Neural cell (in vitro differentiated cells): ENCODE data around the gene AVEN. TPM values are rescaled to one million over a fixed set of nuclear protein-coding genes. Genes with fewer than 3 reads are reported as not detected.

ENCODE experiments used
- H2AFZ ChIP-seq: fragments of 200-600, 300-800 bp; sonication (generic), shearing (Covaris generic); 2 replicates; pipeline ENCODE4 v1.6.0; 2014; ENCODE audit warnings: low read depth, mild to moderate bottlenecking, antibody characterized with exemption, low read length, moderate library complexity
- H3F3A ChIP-seq: fragments of 200-600 bp; shearing (Covaris generic); 2 replicates; pipeline ENCODE4 v1.6.1; 2016; ENCODE audit warnings: mild to moderate bottlenecking, moderate library complexity, mixed read lengths, antibody characterized with exemption, low read length; ENCODE audit not compliant: insufficient read depth, poor library complexity, severe bottlenecking
- H3K27ac ChIP-seq: fragments of 200-600, 300-800 bp; sonication (generic), shearing (Covaris generic); 2 replicates; pipeline ENCODE4 v1.5.1; 2014; ENCODE audit warnings: mild to moderate bottlenecking, low read length, moderate library complexity
- H3K27me3 ChIP-seq: fragments of 300-800, 200-600 bp; sonication (generic), shearing (Covaris generic); 2 replicates; pipeline ENCODE4 v1.6.0; 2014; ENCODE audit warnings: mild to moderate bottlenecking, low read depth, low read length, moderate library complexity; ENCODE audit not compliant: insufficient read depth
- H3K36me3 ChIP-seq: fragments of 300-800, 200-600 bp; sonication (generic), shearing (Covaris generic); 2 replicates; pipeline ENCODE4 v1.5.1; 2014; ENCODE audit warnings: mild to moderate bottlenecking, antibody characterized with exemption, low read length, moderate library complexity; ENCODE audit not compliant: insufficient read depth
- H3K4me2 ChIP-seq: fragments of 300-800, 200-600 bp; sonication (generic), shearing (Covaris generic); 2 replicates; pipeline ENCODE4 v1.6.0; 2014; ENCODE audit warnings: mild to moderate bottlenecking, low read length
- H3K4me3 ChIP-seq: fragments of 300-800, 200-600 bp; sonication (generic), shearing (Covaris generic); 2 replicates; pipeline ENCODE4 v1.5.1; 2014; ENCODE audit warnings: mild to moderate bottlenecking, low read length, moderate library complexity
- H3K79me2 ChIP-seq: fragments of 200-600 bp; shearing (Covaris generic); replicated peaks from 2 replicates; pipeline ENCODE4 v1.6.0; 2014; ENCODE audit warnings: mild to moderate bottlenecking, low read length, moderate library complexity; ENCODE audit not compliant: insufficient read depth
- H3K9ac ChIP-seq: fragments of 300-800, 200-600 bp; sonication (generic), shearing (Covaris generic); 2 replicates; pipeline ENCODE4 v1.6.1; 2016; ENCODE audit warnings: mild to moderate bottlenecking, low read length, mixed read lengths
- H3K9me2 ChIP-seq: fragments of 200-600 bp; shearing (Covaris generic); 2 replicates; pipeline ENCODE4 v1.6.1; 2016; ENCODE audit warnings: mild to moderate bottlenecking, low read length, mixed read lengths; ENCODE audit not compliant: insufficient read depth
- H3K9me3 ChIP-seq: fragments of 200-600, 300-800 bp; sonication (generic), shearing (Covaris generic); 2 replicates; pipeline ENCODE4 v1.6.1; 2016; ENCODE audit warnings: mild to moderate bottlenecking, mixed run types, low read length, moderate library complexity, mixed read lengths
- H4K20me1 ChIP-seq: fragments of 200-600 bp; shearing (Covaris generic); 2 replicates; pipeline ENCODE4 v1.6.1; 2016; ENCODE audit warnings: mild to moderate bottlenecking, mixed run types; ENCODE audit not compliant: insufficient read depth
- CTCF ChIP-seq: fragments of 450-650 bp; IDR thresholded peaks from 2 replicates; pipeline ENCODE4 v1.5.1; 2014; ENCODE audit warnings: antibody characterized with exemption, mild to moderate bottlenecking, moderate library complexity; ENCODE audit not compliant: poor library complexity, severe bottlenecking
- EP300 ChIP-seq: fragments of 450-650 bp; conservative IDR thresholded peaks from 2 replicates; pipeline ENCODE4 v1.6.1; 2014; ENCODE audit warnings: antibody characterized with exemption, mild to moderate bottlenecking, moderate library complexity; ENCODE audit not compliant: poor library complexity, severe bottlenecking
- EZH2 ChIP-seq: fragments of 200-600, 300-800 bp; shearing (Covaris generic), sonication (generic); IDR thresholded peaks from 2 replicates; pipeline ENCODE4 v1.6.1; 2014; ENCODE audit warnings: antibody characterized with exemption, low read length, borderline replicate concordance, mild to moderate bottlenecking; ENCODE audit not compliant: insufficient read depth, poor library complexity, severe bottlenecking
- MXI1 ChIP-seq: fragments of 450-650 bp; conservative IDR thresholded peaks from 2 replicates; pipeline ENCODE4 v1.6.1; 2014; ENCODE audit warnings: antibody characterized with exemption, mild to moderate bottlenecking; ENCODE audit not compliant: poor library complexity, severe bottlenecking
- POLR2AphosphoS5 ChIP-seq: IDR thresholded peaks from 2 replicates; pipeline ENCODE4 v1.6.1; 2012
- RAD21 ChIP-seq: fragments of 450-650 bp; conservative IDR thresholded peaks from 2 replicates; pipeline ENCODE4 v1.6.1; 2014; ENCODE audit warnings: antibody characterized with exemption, mild to moderate bottlenecking, moderate library complexity
- SMC3 ChIP-seq: fragments of 450-650 bp; conservative IDR thresholded peaks from 2 replicates; pipeline ENCODE4 v1.6.1; 2014; ENCODE audit warnings: antibody characterized with exemption, mild to moderate bottlenecking, moderate library complexity; ENCODE audit not compliant: poor library complexity
- TAF1 ChIP-seq: IDR thresholded peaks from 2 replicates; pipeline ENCODE4 v1.6.1; 2012; ENCODE audit warnings: low read depth
- polyA plus RNA-seq: library from polyadenylated mRNA; depleted of rRNA; stranded (reverse); fragments of >200 nt; gene quantifications from 2 replicates; pipeline ENCODE4 v1.2.3, GENCODE V29; 2014
- TF ChIP-seq, protein P1 (sequence below): IDR thresholded peaks from 2 replicates; pipeline ENCODE4 v1.6.1; 2012; ENCODE audit warnings: borderline replicate concordance

The AVEN gene
- polyA plus RNA-seq, 1 donor from 2014 or later = 14.1 TPM

DNA sequence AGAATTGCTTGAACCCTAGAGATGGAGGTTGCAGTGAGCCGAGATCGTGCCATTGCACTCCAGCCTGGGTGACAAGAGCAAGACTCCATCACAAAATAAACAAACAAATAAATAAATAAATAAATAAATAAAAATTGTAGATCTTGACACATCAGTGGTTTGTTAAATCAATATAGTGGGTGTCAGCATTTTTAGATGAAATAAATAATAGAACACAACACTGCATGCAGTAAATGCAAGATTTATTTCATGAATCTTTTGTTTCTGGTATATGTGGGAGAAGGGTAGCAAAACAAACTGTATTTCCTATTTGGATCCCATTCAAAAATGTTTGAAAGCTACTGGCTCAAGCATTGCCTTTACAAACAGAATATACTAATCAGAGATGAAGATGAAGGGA is 106.3 kb downstream of the AVEN start:
- H3K79me2 ChIP-seq = no peaks in the 10 kb centered on the region
- no peak overlapping the region for H3K4me3 ChIP-seq
- no peak for TF ChIP-seq POLR2AphosphoS5
- TF ChIP-seq TAF1 = no peak
- TF ChIP-seq, protein P1, sequence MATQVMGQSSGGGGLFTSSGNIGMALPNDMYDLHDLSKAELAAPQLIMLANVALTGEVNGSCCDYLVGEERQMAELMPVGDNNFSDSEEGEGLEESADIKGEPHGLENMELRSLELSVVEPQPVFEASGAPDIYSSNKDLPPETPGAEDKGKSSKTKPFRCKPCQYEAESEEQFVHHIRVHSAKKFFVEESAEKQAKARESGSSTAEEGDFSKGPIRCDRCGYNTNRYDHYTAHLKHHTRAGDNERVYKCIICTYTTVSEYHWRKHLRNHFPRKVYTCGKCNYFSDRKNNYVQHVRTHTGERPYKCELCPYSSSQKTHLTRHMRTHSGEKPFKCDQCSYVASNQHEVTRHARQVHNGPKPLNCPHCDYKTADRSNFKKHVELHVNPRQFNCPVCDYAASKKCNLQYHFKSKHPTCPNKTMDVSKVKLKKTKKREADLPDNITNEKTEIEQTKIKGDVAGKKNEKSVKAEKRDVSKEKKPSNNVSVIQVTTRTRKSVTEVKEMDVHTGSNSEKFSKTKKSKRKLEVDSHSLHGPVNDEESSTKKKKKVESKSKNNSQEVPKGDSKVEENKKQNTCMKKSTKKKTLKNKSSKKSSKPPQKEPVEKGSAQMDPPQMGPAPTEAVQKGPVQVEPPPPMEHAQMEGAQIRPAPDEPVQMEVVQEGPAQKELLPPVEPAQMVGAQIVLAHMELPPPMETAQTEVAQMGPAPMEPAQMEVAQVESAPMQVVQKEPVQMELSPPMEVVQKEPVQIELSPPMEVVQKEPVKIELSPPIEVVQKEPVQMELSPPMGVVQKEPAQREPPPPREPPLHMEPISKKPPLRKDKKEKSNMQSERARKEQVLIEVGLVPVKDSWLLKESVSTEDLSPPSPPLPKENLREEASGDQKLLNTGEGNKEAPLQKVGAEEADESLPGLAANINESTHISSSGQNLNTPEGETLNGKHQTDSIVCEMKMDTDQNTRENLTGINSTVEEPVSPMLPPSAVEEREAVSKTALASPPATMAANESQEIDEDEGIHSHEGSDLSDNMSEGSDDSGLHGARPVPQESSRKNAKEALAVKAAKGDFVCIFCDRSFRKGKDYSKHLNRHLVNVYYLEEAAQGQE = no peak
- TF ChIP-seq EP300 = no peak
- no peak for TF ChIP-seq RAD21
- no peak for TF ChIP-seq EZH2
- TF ChIP-seq MXI1 = no peak
- TF ChIP-seq CTCF = no peak
- TF ChIP-seq SMC3 = no peak
- no peaks in the 10 kb centered on the region for H3K27me3 ChIP-seq
- H3F3A ChIP-seq = no peaks in the 10 kb centered on the region
- no peak overlapping the region for H3K9ac ChIP-seq
- no peak overlapping the region for H3K4me2 ChIP-seq
- no peaks in the 10 kb centered on the region for H3K9me2 ChIP-seq
- H3K9me3 ChIP-seq = no peaks in the 10 kb centered on the region
- no peaks in the 10 kb centered on the region for H3K36me3 ChIP-seq
- no peaks in the 10 kb centered on the region for H4K20me1 ChIP-seq
- H2AFZ ChIP-seq = no peak overlapping the region
- H3K27ac ChIP-seq = no peak overlapping the region

DNA sequence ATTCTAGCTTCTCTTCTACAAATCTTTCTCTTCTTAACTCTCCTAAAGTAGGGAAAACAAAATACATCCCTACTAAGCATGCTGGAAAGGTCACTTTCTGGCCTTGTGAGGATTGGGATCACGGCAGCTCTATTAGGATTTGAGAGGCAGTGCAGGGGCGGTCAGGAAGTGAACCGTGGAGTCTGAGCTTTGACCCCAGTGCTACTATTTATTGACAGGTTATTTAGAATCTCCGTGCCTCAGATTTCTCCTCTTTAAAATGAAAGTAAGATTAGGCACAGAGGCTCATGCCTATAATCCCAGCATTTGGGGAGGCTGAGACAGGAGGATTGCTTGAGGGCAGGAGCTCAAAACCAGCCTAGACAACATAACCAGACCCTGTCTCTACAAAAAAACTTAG is 112.7 kb downstream of the AVEN start:
- Histone ChIP-seq H3K27ac (no peak overlapping the region), H3K4me2 (no peak overlapping the region), H3K9ac (no peak overlapping the region), H3K79me2 (no peaks in the 10 kb centered on the region), H3K36me3 (no peaks in the 10 kb centered on the region), H2AFZ (no peak overlapping the region), H3K9me3 (no peaks in the 10 kb centered on the region), H3K4me3 (no peak overlapping the region), H4K20me1 (no peaks in the 10 kb centered on the region), H3K27me3 (no peaks in the 10 kb centered on the region), H3K9me2 (no peaks in the 10 kb centered on the region), H3F3A (no peaks in the 10 kb centered on the region)
- TF ChIP-seq EZH2 = no peak
- no peak for TF ChIP-seq TAF1

DNA sequence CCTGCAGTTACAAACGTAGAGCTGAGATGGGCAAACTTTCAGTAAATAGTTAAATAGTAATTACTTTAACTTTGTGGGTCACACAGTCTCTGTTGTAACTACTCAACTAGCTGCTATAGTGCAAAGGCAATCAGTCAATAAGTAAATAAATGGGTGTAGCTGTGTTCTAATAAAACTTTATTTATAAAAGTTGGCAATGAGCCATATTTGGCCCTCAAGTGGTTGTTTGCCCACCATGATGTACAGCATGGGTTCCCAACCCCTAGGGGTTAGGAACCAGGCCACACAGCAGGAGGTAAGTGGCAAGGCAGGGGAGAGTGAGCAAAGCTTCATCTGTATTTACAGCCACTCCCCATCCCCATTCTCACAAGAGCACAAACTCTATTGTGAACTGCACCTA is 115.6 kb downstream of the AVEN start:
- H3K9me2 ChIP-seq = no peaks in the 10 kb centered on the region
- H3K27me3 ChIP-seq = no peaks in the 10 kb centered on the region
- no peak overlapping the region for H3K27ac ChIP-seq
- H3K4me3 ChIP-seq = no peak overlapping the region
- H4K20me1 ChIP-seq = no peaks in the 10 kb centered on the region
- no peaks in the 10 kb centered on the region for H3K36me3 ChIP-seq
- H2AFZ ChIP-seq = no peak overlapping the region
- no peaks in the 10 kb centered on the region for H3F3A ChIP-seq
- H3K4me2 ChIP-seq = no peak overlapping the region
- no peaks in the 10 kb centered on the region for H3K9me3 ChIP-seq
- no peak overlapping the region for H3K9ac ChIP-seq
- H3K79me2 ChIP-seq = no peaks in the 10 kb centered on the region
- TF ChIP-seq RAD21 (no peak), EP300 (no peak), MXI1 (no peak), POLR2AphosphoS5 (no peak), EZH2 (no peak), CTCF (no peak), TAF1 (no peak), SMC3 (no peak)
- TF ChIP-seq, protein P1 = no peak
